Nucleus accumbens (tissue), 56 donors: ENCODE measurements around the gene TTYH2.
"Not testable (repeated sequence)": the region's sequence is repeated elsewhere in the genome, so short reads cannot be mapped to it uniquely, and the experiment has no call there.

Source experiments
- DNase-seq, 56 donors: peaks; one replicate each; lab custom pipeline; 2025; lab: John Stamatoyannopoulos, UW

The TTYH2 gene

GRCh38 chr17:74212913-74213791, at the start of gene TTYH2:
TTYH2 (plus strand) TSS chr17:74213571; CDS start chr17:74213588, 17 bp downstream.
- DNase-seq = peak in 55 of 56 donors; percentile 42 to 95 (median 89)

- no peak for DNase-seq
Observed at GRCh38 chr17:74163836-74164235, 49.5 kb upstream of the TTYH2 start.

GRCh38 chr17:74164446-74165045, 48.8 kb upstream of the TTYH2 start:
- DNase-seq = no peak

- DNase-seq = peak in 27 of 56 donors; percentile 3 to 74 (median 25)
Observed at GRCh38 chr17:74165797-74166365, 47.5 kb upstream of the TTYH2 start.

- no peak for DNase-seq
Observed at GRCh38 chr17:74170924-74171323, 42.4 kb upstream of the TTYH2 start.

GRCh38 chr17:74172700-74173099, 40.7 kb upstream of the TTYH2 start:
- no peak for DNase-seq

- DNase-seq = peak in 45 of 56 donors; percentile 3 to 82 (median 35)
Observed at GRCh38 chr17:74176546-74177001, 36.8 kb upstream of the TTYH2 start.

- DNase-seq = peak in 1 of 56 donors; percentile 18
Observed at GRCh38 chr17:74177018-74177450, 36.3 kb upstream of the TTYH2 start.

- DNase-seq = no peak
Observed at GRCh38 chr17:74179576-74179975, 33.8 kb upstream of the TTYH2 start.

GRCh38 chr17:74180336-74180735, 33.0 kb upstream of the TTYH2 start:
- no peak for DNase-seq

GRCh38 chr17:74181341-74181740, 32.0 kb upstream of the TTYH2 start:
- DNase-seq = no peak

- DNase-seq = no peak
Observed at GRCh38 chr17:74182041-74182723, 31.2 kb upstream of the TTYH2 start.

GRCh38 chr17:74183411-74183810, 30.0 kb upstream of the TTYH2 start:
- no peak for DNase-seq

- DNase-seq = no peak
Observed at GRCh38 chr17:74185571-74186185, 27.7 kb upstream of the TTYH2 start.

GRCh38 chr17:74186498-74186897, 26.9 kb upstream of the TTYH2 start:
- DNase-seq = no peak

GRCh38 chr17:74187761-74188160, 25.6 kb upstream of the TTYH2 start:
- DNase-seq = no peak

- DNase-seq = not testable (repeated sequence)
Observed at GRCh38 chr17:74188687-74189086, 24.7 kb upstream of the TTYH2 start.

- peak in 4 of 56 donors; percentile 4 to 25 (median 15) for DNase-seq
Observed at GRCh38 chr17:74190154-74190553, 23.2 kb upstream of the TTYH2 start.

- DNase-seq = no peak
Observed at GRCh38 chr17:74190807-74191406, 22.5 kb upstream of the TTYH2 start.
